K562 (cell line): ENCODE results near the gene LMAN1. TPM values are rescaled to one million over a fixed set of nuclear protein-coding genes. Genes with fewer than 3 reads are reported as not detected.

Experiments
- ATAC-seq: fragments of 200-7000 bp; cut with Tn5 transposase; 3 replicates; pipeline ENCODE4 v1.9.1; 2020; ENCODE audit warnings: moderate library complexity
- BruUV-seq: library from RNA; stranded (reverse); fragments of 400-500 nt; replicated peaks from 2 replicates; lab custom pipeline; 2021; lab: Mats Ljungman, UMichigan
- CTCF ChIA-PET: fragments of 300-600 bp; formaldehyde crosslinking; extraction: SDS; loops from one replicate; lab custom pipeline; 2021; ENCODE audit warnings: low intra/inter-chr PET ratio; lab: Yijun Ruan, JAX
- POLR2A ChIA-PET: fragments of 300-600, 350-650 bp; sonication (Branson Sonifier 250); formaldehyde crosslinking; extraction: SDS; loops from one replicate; lab custom pipeline; 2021; ENCODE audit warnings: antibody characterized with exemption, inconsistent platforms; lab: Yijun Ruan, JAX
- DNase-seq, 4 experiments: peaks; one replicate each; pipeline versions ENCODE4 v3.0.0 to v3.0.0-alpha.2; 2011 to 2018; ENCODE audit warnings: low spot score in 3 of 4, mixed read lengths in 3 of 4; ENCODE audit errors: extremely low read depth in 1 of 4
- FAIRE-seq: peaks from 2 replicates; lab custom pipeline; 2011; peaks lifted over from hg19 to GRCh38; lab: Jason Lieb, UNC
- H2AFZ ChIP-seq: 2 replicates; pipeline ENCODE4 v1.6.0; 2011; ENCODE audit warnings: low read depth, low read length, control low read depth, inconsistent platforms
- H3K27ac ChIP-seq: fragments of 200-600 bp; 3 replicates; pipeline ENCODE4 v1.8.0; 2011; ENCODE audit warnings: low read depth, mild to moderate bottlenecking, control low read depth, inconsistent platforms, low read length, moderate library complexity, mixed read lengths; ENCODE audit errors: extremely low read depth
- H3K27me3 ChIP-seq, 2 experiments: fragments of 300-600 bp in 1 of 2; 2 replicates in 1 of 2; 3 replicates in 1 of 2; pipeline versions ENCODE4 v1.6.0 to v1.8.0; 2011; ENCODE audit warnings: inconsistent platforms in 2 of 2, low read length in 2 of 2, mild to moderate bottlenecking in 1 of 2, mixed read lengths in 1 of 2, moderate library complexity in 1 of 2; ENCODE audit not compliant: control insufficient read depth in 2 of 2, insufficient read depth in 2 of 2
- H3K36me3 ChIP-seq: fragments of 300-600 bp; 3 replicates; pipeline ENCODE4 v1.8.0; 2011; ENCODE audit warnings: mild to moderate bottlenecking, low read length, inconsistent platforms; ENCODE audit not compliant: control insufficient read depth, insufficient read depth
- H3K4me1 ChIP-seq, 2 experiments: fragments of 200-600 bp in 1 of 2; replicated peaks in 1 of 2; 2 replicates in 1 of 2; 3 replicates in 1 of 2; pipeline versions ENCODE4 v1.5.1 to v1.8.0; 2011; ENCODE audit warnings: inconsistent platforms in 2 of 2, low read length in 2 of 2, mild to moderate bottlenecking in 1 of 2, mixed read lengths in 1 of 2, moderate library complexity in 1 of 2; ENCODE audit not compliant: control insufficient read depth in 2 of 2, insufficient read depth in 2 of 2
- H3K4me2 ChIP-seq: 2 replicates; pipeline ENCODE4 v1.6.1; 2011; ENCODE audit warnings: low read length, control low read depth, inconsistent platforms, mixed read lengths; ENCODE audit not compliant: insufficient read depth
- H3K4me3 ChIP-seq: fragments of 200-600 bp; sonication (generic), shearing (Covaris generic); 2 replicates; pipeline ENCODE4 v1.5.1; 2016; ENCODE audit warnings: control low read depth, inconsistent platforms
- H3K79me2 ChIP-seq: fragments of 200-600 bp; 3 replicates; pipeline ENCODE4 v1.8.0; 2011; ENCODE audit warnings: low read length, inconsistent platforms; ENCODE audit not compliant: control insufficient read depth, insufficient read depth
- H3K9ac ChIP-seq, 2 experiments: 2 replicates each; pipeline versions ENCODE4 v1.6.0 to v1.6.1; 2011; ENCODE audit warnings: low read depth in 2 of 2, low read length in 2 of 2, control low read depth in 1 of 2, inconsistent platforms in 1 of 2, mild to moderate bottlenecking in 1 of 2, mixed read lengths in 1 of 2; ENCODE audit not compliant: insufficient read depth in 1 of 2
- H3K9me1 ChIP-seq: one replicate; pipeline ENCODE4 v1.6.0; 2011; ENCODE audit warnings: inconsistent platforms, mild to moderate bottlenecking, low read length, moderate library complexity; ENCODE audit not compliant: control insufficient read depth, insufficient read depth
- H3K9me3 ChIP-seq: replicated peaks from 2 replicates; pipeline ENCODE4 v1.5.1; 2011; ENCODE audit warnings: low read depth, low read length, inconsistent platforms; ENCODE audit not compliant: control insufficient read depth, insufficient read depth
- H4K20me1 ChIP-seq: replicated peaks from 2 replicates; pipeline ENCODE4 v1.6.1; 2011; ENCODE audit warnings: low read length, inconsistent platforms, mixed read lengths; ENCODE audit not compliant: control insufficient read depth, insufficient read depth
- AFF1 ChIP-seq, 2 experiments: fragments of 450-650 bp; IDR thresholded peaks; 2 replicates each; pipeline ENCODE4 v1.6.1; 2018; ENCODE audit warnings: mild to moderate bottlenecking in 2 of 2, low read depth in 1 of 2; ENCODE audit not compliant: partially characterized antibody in 2 of 2
- C11orf30 ChIP-seq: fragments of 450-650 bp; IDR thresholded peaks from 2 replicates; pipeline ENCODE4 v1.6.1; 2016; ENCODE audit warnings: low read depth, mild to moderate bottlenecking
- FOXA3 ChIP-seq, 2 experiments: fragments of 450-650 bp in 1 of 2; sonication (generic) in 1 of 2; formaldehyde crosslinking; IDR thresholded peaks in 1 of 2; conservative IDR thresholded peaks in 1 of 2; 2 replicates each; pipeline versions ENCODE4 v1.4.0 to v1.8.0; 2020 to 2022; ENCODE audit warnings: mild to moderate bottlenecking in 2 of 2, missing genetic modification reagents in 1 of 2
- GTF2A2 ChIP-seq: IDR thresholded peaks from 2 replicates; pipeline ENCODE4 v1.6.1; 2016; ENCODE audit warnings: mild to moderate bottlenecking, missing genetic modification characterization, missing compliant biosample characterization
- HIVEP1 ChIP-seq: fragments of 250-450 bp; sonication (Bioruptor Pico); IDR thresholded peaks from 2 replicates; pipeline ENCODE4 v1.4.0; 2020; ENCODE audit warnings: mild to moderate bottlenecking
- L3MBTL2 ChIP-seq: fragments of 450-650 bp; IDR thresholded peaks from 2 replicates; pipeline ENCODE4 v1.6.1; 2016; ENCODE audit warnings: mild to moderate bottlenecking, moderate library complexity
- MBD1 ChIP-seq: fragments of 250-450 bp; sonication (Bioruptor Pico); IDR thresholded peaks from 2 replicates; pipeline ENCODE4 v1.8.0; 2022; ENCODE audit warnings: inconsistent platforms
- PBX2 ChIP-seq, 2 experiments: IDR thresholded peaks in 1 of 2; conservative IDR thresholded peaks in 1 of 2; 2 replicates each; pipeline ENCODE4 v1.6.1; 2016; ENCODE audit warnings: low read depth in 2 of 2, mild to moderate bottlenecking in 1 of 2, missing compliant biosample characterization in 1 of 2, missing genetic modification characterization in 1 of 2, moderate library complexity in 1 of 2
- ZFP91 ChIP-seq: sonication (generic); formaldehyde crosslinking; IDR thresholded peaks from 2 replicates; pipeline ENCODE4 v1.8.0; 2022; ENCODE audit warnings: mild to moderate bottlenecking, missing genetic modification reagents
- ZNF224 ChIP-seq: sonication (generic); formaldehyde crosslinking; IDR thresholded peaks from 2 replicates; pipeline ENCODE4 v1.8.0; 2022; ENCODE audit warnings: mild to moderate bottlenecking, missing genetic modification reagents
- ZNF507 ChIP-seq: conservative IDR thresholded peaks from 2 replicates; pipeline ENCODE4 v1.6.1; 2017; ENCODE audit warnings: missing genetic modification characterization, missing compliant biosample characterization
- WGBS: fragments of 100-300 bp; shearing (Covaris generic); methylation state at CpG from one replicate; pipeline ENCODE4 v1.1.6; 2016; ENCODE audit warnings: low coverage, mixed read lengths; ENCODE audit not compliant: insufficient coverage; ENCODE audit errors: missing lambda C conversion rate; 5-methylcytosine and 5-hydroxymethylcytosine counted together
- in situ Hi-C: fragments of 300-500 bp; cut with MboI; formaldehyde crosslinking; loops from 4 replicates; pipeline ENCODE4 v1.15.0; 2018; ENCODE audit warnings: inconsistent platforms, mixed read lengths
- intact Hi-C: fragments of 100-400 bp; cut with micrococcal nuclease; formaldehyde crosslinking; loops from 2 replicates; pipeline ENCODE4 v1.14.2; 2022
- polyA plus RNA-seq, 8 experiments: library from polyadenylated mRNA; depleted of rRNA in 4 of 8; stranded (reverse) in 5 of 8; unstranded in 3 of 8; fragments of >200 nt; fragmentation: Nextera tagmentation in 2 of 8; fragmentation: Illumina TruSeq in 1 of 8; extraction: Ambion mirVana in 2 of 8; extraction: Trizol in 1 of 8; gene quantifications; 2 replicates each; pipeline versions ENCODE4 v1.2.1 to v1.2.3, GENCODE V29; 2011 to 2014; ENCODE audit warnings: inconsistent platforms in 1 of 8, missing spikeins in 1 of 8
- total RNA-seq, 7 experiments: library from RNA; depleted of rRNA in 6 of 7; stranded (reverse); fragments of >200 nt in 6 of 7; fragmentation: Illumina TruSeq in 2 of 7; extraction: Trizol in 2 of 7; gene quantifications; 2 replicates each; pipeline versions ENCODE4 v1.2.1 to v1.2.3, GENCODE V29; 2011 to 2021; ENCODE audit warnings: low replicate concordance in 1 of 7

The LMAN1 gene
- total and polyA plus RNA-seq, 9 of the 15 experiments (the other 6 are each of a cell fraction or from before 2014, with no cell fraction given) = 18.8 to 108 (median 71.2) TPM

GRCh38 chr18:59382383-59382782, 23.3 kb upstream of the LMAN1 start:
- Histone ChIP-seq H3K9me1 (no peaks in the 10 kb centered on the region), H3K36me3 (no peaks in the 10 kb centered on the region), H3K4me2 (no peak overlapping the region), H3K4me3 (no peak overlapping the region), H3K9me3 (no peaks in the 10 kb centered on the region), H4K20me1 (no peaks in the 10 kb centered on the region), H2AFZ (no peak overlapping the region), H3K4me1 (no peaks in the 10 kb centered on the region), H3K27me3 (peaks cover 0 to 2% of the 10 kb centered on the region in 2 experiments), H3K27ac (no peak overlapping the region), H3K9ac (no peak overlapping the region), H3K79me2 (no peaks in the 10 kb centered on the region)
- in situ Hi-C loops = no loop called here
- BruUV-seq = no TSS peak
- DNase-seq (no peak), ATAC-seq (peak; percentile 40; the same call in 2 of the 3 replicates), FAIRE-seq (no peak)
- CTCF ChIA-PET = no interaction called here
- 25% methylated on average over 7 of the region's 7 CpGs for WGBS
- intact Hi-C loops = no loop called here
- POLR2A ChIA-PET = interaction anchor here (0.7 to 1.6 kb wide), 2 partner anchors 9 to 10 kb away, joined by 3 to 5 read pairs; no protein-coding TSS in a partner anchor
- no peak for TF ChIP-seq AFF1 (IDR thresholded peaks at IDR 0.05; ENCODE audit: low read depth in 1 of 2, partially characterized antibody in 2 of 2)
- TF ChIP-seq L3MBTL2 = 0 out of 2 replicates have a peak, but pooled peaks have one; percentile 32
- TF ChIP-seq FOXA3 (CRISPR knock-in tag; conservative IDR thresholded peaks at IDR 0.05 in 1 of 2, IDR thresholded peaks at IDR 0.05 in 1 of 2) = no peak
- TF ChIP-seq ZFP91 (CRISPR knock-in tag) = no peak
- no peak for TF ChIP-seq GTF2A2 (tag)
- no peak for TF ChIP-seq PBX2 (CRISPR knock-in tag; IDR thresholded peaks at IDR 0.05; ENCODE audit: low read depth)
- no peak for TF ChIP-seq PBX2 (tag; conservative IDR thresholded peaks at IDR 0.05; ENCODE audit: low read depth)
- TF ChIP-seq HIVEP1 (CRISPR knock-in tag) = no peak
- 0 out of 2 replicates have a peak, but pooled peaks have one; percentile 5 for TF ChIP-seq C11orf30
- no peak for TF ChIP-seq MBD1
- no peak for TF ChIP-seq ZNF224
- TF ChIP-seq ZNF507 = no peak
